ENCODE results near the gene DTX4.
A peak's percentile ranks its signal among the peaks of the same experiment; 100 is the strongest.

DTX4 gene

GRCh38 chr11:59192446-59193020 lies 20.6 kb downstream of the DTX4 start:
- DNase-seq, result no peak

GRCh38 chr11:59193587-59194130 lies 21.7 kb downstream of the DTX4 start:
- DNase-seq, result no peak

GRCh38 chr11:59195586-59195985 lies 23.7 kb downstream of the DTX4 start:
- no peak for DNase-seq

GRCh38 chr11:59196777-59197176 lies 24.8 kb downstream of the DTX4 start:
- DNase-seq, result no peak

DNA sequence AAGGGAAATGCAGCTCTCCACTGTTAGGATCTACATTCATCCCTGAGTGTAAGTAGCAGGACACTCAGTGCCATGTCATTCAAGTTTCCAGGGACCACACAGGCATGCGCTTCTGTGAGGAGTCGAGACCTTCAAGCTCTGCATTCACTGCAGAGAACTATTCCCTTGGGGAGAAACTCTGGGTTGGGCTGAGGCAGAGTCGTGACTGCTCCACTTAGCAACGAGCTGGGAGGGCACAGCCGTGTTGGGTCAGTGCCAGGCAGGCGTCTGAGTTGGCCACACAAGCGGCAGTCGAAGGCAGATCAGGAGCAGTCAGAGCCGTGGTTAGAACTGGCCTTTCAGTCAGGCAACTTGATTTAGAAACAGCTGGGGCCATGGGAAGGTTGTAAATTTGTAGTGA lies 26.1 kb downstream of the DTX4 start:
- DNase-seq, result no peak

DNA sequence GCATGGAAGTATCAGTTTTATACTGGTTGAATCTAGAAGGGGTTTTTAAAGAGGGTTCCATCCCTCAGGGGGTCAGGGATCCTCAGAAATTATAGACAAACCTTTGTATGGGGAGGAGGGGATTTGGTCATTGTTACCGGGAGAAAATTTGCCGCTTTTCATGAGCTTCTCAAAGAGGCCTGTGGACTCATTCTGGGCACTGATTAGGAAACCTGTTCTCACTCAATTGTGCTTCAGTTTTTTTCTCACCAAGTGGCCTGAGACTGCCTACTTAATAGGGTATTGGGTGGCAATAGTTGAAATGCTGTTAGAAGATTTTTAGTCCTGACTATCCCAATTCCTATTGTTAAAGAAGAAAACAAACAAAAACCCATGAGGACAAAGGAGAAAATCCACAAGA lies 26.8 kb downstream of the DTX4 start:
- DNase-seq, result no peak

- DNase-seq, result no peak
These were observed 27.9 kb downstream of the DTX4 start for GRCh38 chr11:59199546-59200422.

DNA sequence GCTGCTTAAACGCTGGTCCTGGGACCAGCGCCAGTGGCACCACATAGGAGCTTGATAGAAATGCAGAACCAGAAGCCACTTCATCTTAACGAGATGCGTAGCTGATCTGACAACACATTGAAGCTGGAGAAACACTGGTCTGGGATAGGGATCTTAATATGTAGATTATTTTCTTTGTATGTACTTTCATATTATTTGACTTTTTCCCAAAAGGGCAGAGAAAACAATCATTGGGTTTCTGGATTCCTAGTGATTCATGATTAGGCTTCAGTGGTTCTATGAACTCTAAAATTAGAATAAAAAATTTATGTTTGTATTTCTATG lies 28.5 kb downstream of the DTX4 start:
- DNase-seq, result no peak

DNA sequence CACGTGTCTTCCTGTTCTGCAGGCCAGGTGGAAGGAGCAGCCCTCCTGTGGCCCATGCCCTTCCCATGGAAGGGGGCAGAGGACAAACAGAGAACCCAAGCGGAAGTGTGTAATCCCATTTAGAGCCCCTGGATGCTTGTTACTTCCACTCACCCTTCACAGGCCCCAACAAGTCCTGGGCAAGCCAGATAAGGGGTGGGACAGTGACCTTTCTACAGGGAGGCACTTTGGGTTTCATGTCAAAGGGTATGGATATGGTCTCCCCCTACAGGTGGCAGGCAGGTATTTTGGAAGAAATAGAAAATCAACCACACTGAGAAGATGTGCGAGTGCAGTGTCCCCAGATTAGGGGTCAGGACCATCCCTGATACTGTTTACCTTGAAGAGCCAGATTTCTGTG lies 29.4 kb downstream of the DTX4 start:
- DNase-seq, result no peak

GRCh38 chr11:59204746-59205145 lies 32.8 kb downstream of the DTX4 start:
- no peak for DNase-seq

DNA sequence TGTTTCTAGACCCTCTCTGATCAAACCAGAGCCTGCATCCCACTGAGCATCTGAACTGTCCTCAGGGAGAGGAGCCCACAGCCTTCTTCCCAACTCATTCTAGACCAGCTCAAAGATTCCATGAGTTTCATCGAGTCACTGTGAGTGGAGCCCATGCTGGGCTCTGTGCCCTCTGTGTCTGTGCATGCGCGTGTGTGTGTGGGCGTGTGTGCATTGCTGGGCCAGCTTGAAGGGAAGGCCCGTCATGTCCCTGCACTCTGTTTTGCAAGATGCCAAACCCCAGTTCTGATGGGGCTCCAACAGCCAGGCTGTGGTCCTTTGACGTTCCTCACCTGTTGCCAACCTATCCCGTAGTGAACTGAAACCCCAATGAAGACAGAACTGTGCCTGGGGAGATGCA lies 33.7 kb downstream of the DTX4 start:
- no peak for DNase-seq

DNA sequence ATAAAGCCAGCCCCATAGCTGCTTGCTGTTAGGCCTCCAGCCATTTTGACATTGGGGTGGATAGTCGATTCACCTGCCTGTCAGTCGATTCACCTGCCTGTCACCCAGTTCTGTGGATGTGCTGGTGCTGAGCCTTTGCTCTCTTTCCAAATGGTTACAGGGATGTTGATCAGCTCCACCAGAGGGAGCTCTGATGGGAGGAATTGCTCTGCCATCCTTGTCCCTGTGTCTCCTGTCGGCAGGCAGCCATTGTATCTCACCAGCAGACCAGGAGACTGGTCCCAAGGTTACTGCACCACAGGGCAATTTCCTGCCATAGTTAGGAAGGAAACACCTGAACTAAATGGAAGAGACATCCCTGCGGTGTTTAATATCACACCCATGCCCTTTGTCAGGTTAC lies 34.7 kb downstream of the DTX4 start:
- DNase-seq, result no peak

DNA sequence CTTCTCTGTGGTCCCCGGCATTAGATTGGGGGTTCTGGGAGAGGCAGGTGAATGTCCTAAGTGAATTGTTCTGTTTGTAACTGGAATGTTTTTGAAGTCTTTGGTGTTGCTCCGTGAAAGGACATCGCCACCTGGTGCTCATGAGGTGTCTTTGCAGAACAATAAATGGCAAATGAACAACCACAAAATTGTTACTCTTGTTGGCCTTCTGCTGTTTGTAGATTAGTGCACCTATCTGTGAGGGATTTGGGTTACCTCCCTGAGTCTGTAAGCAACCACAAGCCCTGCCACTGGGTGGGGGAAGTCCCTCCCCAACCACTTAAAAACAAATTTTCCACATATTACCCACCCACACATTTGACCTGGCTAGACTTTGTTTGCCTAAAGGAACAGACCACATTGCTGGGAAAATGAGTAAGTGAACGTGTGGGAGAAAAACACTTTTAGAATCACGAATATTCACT lies 36.1 kb downstream of the DTX4 start:
- DNase-seq, result peak; percentile 16

DNA sequence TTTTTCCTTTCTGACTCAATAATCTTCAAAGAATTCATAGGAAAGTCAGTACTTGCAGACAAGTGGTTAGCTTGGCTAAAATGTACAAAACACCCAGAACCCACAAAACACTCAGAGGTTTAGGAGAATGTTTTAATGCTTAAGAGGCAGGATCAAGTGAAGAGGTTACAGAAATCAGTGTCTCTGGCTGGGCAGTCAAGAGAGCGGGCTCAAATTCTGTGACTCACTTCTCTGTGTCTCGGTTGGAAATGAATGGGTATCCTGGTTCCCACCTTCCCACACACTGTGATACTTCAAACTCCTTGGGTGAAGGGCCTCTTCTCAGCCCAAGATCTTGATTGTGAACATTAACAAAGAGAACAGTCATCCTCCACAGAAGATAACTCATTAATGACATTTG lies 37.0 kb downstream of the DTX4 start:
- no peak for DNase-seq

- DNase-seq, result no peak
These were observed 40.3 kb downstream of the DTX4 start for GRCh38 chr11:59212222-59212621.

- no peak for DNase-seq
These were observed 41.1 kb downstream of the DTX4 start, which contains the start of gene MPEG1 for GRCh38 chr11:59212744-59213631. TSS of gene MPEG1 (minus strand) at chr11:59212927. CDS start at chr11:59212865, 62 bp downstream.

GRCh38 chr11:59214141-59214893 lies 42.4 kb downstream of the DTX4 start:
- DNase-seq, result no peak

DNA sequence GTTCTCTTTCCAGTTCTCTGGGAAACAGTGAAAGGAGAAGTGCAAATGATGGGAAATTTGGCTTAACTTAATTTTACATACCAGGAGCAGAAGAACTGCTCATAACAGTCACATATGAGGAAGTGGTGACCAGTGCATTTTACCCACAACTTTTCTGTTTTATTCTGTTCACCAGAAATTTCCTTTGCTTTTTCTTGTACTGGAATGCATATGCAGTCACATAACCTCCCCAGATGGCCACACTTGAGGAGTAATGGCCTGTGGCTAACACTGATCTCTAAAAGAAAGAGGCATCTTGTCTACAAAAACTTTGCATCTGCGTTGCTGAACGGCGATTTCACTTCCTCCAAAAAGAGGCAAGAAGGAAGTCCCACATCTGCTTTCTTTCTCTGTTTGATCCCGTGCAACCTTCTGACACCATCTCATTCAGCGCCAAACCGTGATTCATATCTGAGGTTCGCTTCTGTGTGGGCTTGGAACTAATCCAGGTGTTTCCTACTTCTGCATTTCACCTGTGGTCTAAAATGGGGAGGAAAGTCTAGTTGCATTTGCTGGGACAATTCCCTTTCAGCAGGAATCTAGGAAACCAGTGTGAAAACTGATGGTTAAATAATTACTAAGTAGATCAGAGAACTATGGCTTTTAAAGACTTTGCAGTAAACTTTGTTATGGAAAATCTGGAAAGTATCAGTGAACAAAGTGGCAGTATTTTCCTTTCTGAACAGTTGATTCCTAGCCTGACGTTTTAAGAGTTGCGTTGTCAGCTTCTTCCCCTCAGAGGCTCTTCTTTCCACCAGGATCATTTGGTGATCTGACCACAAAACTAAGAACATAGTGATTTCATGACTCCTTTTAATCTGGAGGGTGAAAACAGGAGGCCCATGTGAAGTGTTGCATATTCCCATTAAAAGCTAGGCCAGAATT lies 45.0 kb downstream of the DTX4 start:
- no peak for DNase-seq

GRCh38 chr11:59218319-59218718 lies 46.4 kb downstream of the DTX4 start:
- DNase-seq, result no peak

DNA sequence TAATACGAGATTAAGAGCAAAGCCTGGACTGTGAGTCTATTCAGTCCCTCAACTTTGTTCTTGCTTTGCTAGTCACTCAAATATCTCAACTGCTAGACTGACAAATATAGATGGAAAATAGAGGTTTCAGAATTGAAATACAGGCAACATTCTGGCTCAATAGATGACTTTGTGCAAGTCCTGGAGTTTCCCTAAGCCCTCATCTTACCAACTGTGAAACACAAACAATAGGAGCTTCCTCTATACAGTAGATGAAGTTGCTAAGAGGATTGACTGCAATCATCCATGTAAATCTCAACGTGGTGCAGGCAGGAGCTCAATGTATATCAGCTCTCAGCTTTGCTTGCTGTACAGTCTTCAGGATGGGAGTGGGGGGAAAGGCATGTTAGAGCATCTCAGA lies 47.0 kb downstream of the DTX4 start:
- DNase-seq, result no peak

DNA sequence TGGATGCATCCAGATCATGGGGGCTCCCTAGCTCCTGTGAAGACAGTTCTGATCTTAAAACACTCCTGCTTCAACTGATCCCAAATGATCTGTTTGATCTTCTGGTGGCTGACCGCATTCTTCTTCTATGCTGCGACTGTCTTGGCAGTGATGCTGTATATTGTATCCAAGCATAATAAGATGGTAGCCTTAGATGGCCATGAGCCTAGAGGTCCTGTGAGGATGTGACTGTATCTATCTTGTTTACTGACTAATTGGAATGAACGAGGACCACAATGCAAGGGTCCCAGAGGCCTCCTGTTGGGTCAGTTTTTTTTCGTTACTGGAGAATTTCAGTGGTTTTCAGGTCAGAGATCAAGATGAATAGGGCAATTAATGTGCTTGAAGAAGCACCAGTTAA lies 47.9 kb downstream of the DTX4 start:
- no peak for DNase-seq

Data from activated CD4-positive, alpha-beta T cell treated with anti-CD3 and anti-CD28 coated beads for 1 hour (primary cell).